HG02798 (cell line): Measurements from ENCODE around the gene ATG4C.
"Not testable (repeated sequence)": the region's sequence is repeated elsewhere in the genome, so short reads cannot be mapped to it uniquely, and the experiment has no call there.

Source experiments
- ATAC-seq: cut with Tn5 transposase; IDR thresholded peaks from one replicate; pipeline ENCODE4 v1.9.1; 2021; ENCODE audit warnings: mild to moderate bottlenecking; ENCODE audit not compliant: unreplicated experiment, poor library complexity

ATG4C gene

GRCh38 chr1:62783736-62784508 is at the start of gene ATG4C:
ATG4C (plus strand) TSS chr1:62784132; CDS start chr1:62803787, 19,655 bp downstream.
- peak; percentile 98 for ATAC-seq

- ATAC-seq = no peak
Measured at GRCh38 chr1:62735491-62736171, 48.3 kb upstream of the ATG4C start.

GRCh38 chr1:62740701-62741100 is 43.2 kb upstream of the ATG4C start:
- ATAC-seq = not testable (repeated sequence)

GRCh38 chr1:62744611-62745577 is 39.0 kb upstream of the ATG4C start:
- no peak for ATAC-seq

GRCh38 chr1:62746086-62746808 is 37.7 kb upstream of the ATG4C start:
- no peak for ATAC-seq

- ATAC-seq = no peak
Measured at GRCh38 chr1:62746809-62747138, 37.2 kb upstream of the ATG4C start.

GRCh38 chr1:62753031-62753965 is 30.6 kb upstream of the ATG4C start:
- no peak for ATAC-seq

GRCh38 chr1:62754938-62755337 is 29.0 kb upstream of the ATG4C start:
- not testable (repeated sequence) for ATAC-seq

- ATAC-seq = not testable (repeated sequence)
Measured at GRCh38 chr1:62756255-62756884, 27.6 kb upstream of the ATG4C start.

- ATAC-seq = not testable (repeated sequence)
Measured at GRCh38 chr1:62759232-62759875, 24.6 kb upstream of the ATG4C start.

- not testable (repeated sequence) for ATAC-seq
Measured at GRCh38 chr1:62760021-62760782, 23.7 kb upstream of the ATG4C start.

- ATAC-seq = not testable (repeated sequence)
Measured at GRCh38 chr1:62761223-62761870, 22.6 kb upstream of the ATG4C start.

GRCh38 chr1:62762027-62762426 is 21.9 kb upstream of the ATG4C start:
- not testable (repeated sequence) for ATAC-seq

GRCh38 chr1:62765981-62766380 is 18.0 kb upstream of the ATG4C start:
- no peak for ATAC-seq

GRCh38 chr1:62768551-62768950 is 15.4 kb upstream of the ATG4C start:
- not testable (repeated sequence) for ATAC-seq

- no peak for ATAC-seq
Measured at GRCh38 chr1:62772607-62773295, 11.2 kb upstream of the ATG4C start.
